OCI-LY7 (cell line): ENCODE results near the gene MLLT3.

Experiments used
- CTCF ChIP-seq: fragments of 200-600 bp; sonication (generic); conservative IDR thresholded peaks from 2 replicates; pipeline ENCODE4 v1.5.1; 2014; ENCODE audit warnings: mild to moderate bottlenecking, antibody characterized with exemption, low read length, moderate library complexity, mixed read lengths
- EZH2phosphoT487 ChIP-seq: fragments of 200-600 bp; sonication (generic); IDR thresholded peaks from 2 replicates; pipeline ENCODE4 v1.6.1; 2018; ENCODE audit warnings: low read depth, borderline replicate concordance, mild to moderate bottlenecking, mixed run types, antibody characterized with exemption, low read length, moderate library complexity, mixed read lengths

- TF ChIP-seq CTCF (no peak), EZH2phosphoT487 (no peak)
These were observed 28.8 kb downstream of the MLLT3 start for GRCh38 chr9:20593537-20593936.
